NCI-H774 (cell line): Measurements from ENCODE around the gene ATAD2B.

Experiments used
- DNase-seq: peaks from one replicate; lab custom pipeline; 2025; lab: John Stamatoyannopoulos, UW

The ATAD2B gene

GRCh38 chr2:23912054-23912453, 14.9 kb downstream of the ATAD2B start:
- no peak for DNase-seq

DNA sequence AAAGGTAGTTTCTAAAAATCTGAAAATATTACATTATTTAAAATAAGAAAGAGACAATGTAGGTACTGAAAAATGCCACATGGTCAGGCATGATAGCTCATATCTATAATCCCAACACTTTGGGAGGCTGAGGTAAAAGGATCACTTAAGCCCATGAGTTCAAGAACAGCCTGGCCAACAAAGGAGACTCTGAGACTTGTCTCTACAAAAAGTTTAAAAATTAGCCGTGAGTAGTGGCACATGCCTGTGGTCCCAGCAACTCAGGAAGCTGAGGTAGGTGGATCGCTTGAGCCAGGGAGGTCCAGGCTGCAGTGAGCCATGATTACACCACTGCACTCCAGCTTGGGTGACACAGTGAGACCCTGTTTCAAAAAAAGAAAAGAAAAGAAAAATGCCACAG, 21.8 kb downstream of the ATAD2B start:
- no peak for DNase-seq

DNA sequence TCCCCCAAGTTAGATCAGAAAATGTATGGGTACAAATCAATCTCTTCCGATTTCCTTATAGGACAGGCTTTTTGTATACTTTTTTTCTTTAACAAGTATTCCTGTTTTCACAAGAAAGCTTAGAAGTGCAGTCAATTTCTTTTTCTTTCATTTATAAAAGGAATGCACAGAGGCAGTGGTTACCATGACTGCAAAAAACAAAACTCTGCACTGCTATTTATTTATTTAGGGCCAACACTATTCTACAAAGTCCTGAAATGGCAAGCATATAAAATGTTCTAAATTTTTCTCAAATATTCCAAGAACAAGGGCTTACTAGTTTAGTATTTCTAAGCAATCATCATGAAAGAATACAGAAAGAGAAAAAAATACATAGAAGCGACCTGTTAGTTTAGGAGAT, 22.2 kb downstream of the ATAD2B start:
- no peak for DNase-seq

DNA sequence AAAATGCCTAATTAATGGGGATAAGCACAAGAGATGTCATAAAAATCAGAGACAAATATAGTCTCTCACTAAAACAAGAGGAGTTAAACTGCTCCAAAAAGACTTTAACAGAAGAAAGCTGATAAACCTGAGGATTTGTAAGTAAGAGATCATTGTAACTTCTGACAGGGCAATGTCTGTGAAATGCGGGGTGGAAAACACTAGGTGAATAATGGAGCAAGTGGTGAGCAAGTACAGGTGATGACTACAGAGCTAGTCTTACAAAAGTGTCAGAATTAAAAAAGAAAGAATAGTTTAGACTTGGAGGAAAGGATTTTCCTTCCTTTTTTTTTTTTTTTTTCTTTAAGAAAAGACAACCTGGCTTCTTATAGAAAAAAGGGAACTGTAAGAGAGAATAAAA, 22.7 kb downstream of the ATAD2B start:
- no peak for DNase-seq

DNA sequence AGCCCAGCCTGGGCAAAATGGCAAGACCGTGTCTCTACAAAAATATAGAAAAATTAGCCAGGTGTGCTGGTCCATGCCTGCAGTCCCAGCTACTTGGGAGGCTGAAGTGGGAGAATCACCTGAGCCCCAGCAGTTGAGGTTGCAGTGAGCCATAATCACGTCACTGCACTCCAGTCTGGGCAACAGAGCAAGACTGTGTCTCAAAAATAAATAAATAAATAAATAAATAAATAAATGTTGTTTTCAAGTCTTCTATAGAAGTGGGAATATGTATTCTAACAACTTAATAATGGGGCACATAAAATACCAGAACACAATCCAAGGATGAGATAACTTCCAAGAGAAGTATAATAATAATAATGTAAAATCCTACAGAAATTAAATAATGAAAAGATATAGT, 23.9 kb downstream of the ATAD2B start:
- DNase-seq, result no peak

DNA sequence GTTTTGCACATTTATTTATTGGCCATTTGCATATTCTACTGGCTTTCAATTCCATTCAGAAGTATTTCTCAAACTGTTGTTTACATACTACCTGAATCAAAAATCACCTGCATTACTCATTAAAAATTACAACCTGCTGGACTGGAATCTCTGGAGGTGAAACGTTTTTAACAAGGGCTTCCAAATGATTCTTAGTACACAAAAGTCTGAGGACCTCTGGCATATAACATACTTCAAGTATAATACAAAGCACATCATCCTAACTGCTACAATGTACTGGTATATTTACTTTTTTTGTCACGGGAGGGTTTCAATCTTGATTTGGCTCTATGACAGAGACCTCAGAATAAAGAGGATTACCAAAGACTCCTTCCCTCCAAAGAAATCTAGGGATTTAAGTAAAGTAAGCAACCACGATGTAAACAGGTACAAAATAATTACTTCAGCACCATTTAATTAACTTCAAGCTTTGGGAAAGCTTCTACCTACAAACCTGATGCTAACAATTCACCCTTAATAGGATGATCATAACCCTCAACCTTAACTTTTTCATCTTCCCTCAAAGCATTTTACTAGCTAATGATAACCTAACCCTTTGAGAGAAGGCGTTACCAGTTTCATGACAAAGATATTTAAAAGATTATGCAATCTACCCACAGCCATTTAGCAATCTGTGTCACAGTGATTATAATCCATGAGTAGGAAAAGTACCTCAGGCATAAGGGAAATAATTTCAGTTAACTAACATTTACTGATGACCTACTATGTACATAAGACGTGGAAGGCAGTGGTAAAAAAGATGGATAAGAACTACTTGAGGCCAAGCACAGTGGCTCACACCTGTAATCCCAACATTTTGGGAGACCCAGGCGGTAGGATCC, 24.7 kb downstream of the ATAD2B start:
- no peak for DNase-seq

GRCh38 chr2:23900541-23901322, 26.2 kb downstream of the ATAD2B start:
- DNase-seq, result no peak

GRCh38 chr2:23900133-23900532, 26.8 kb downstream of the ATAD2B start:
- no peak for DNase-seq

DNA sequence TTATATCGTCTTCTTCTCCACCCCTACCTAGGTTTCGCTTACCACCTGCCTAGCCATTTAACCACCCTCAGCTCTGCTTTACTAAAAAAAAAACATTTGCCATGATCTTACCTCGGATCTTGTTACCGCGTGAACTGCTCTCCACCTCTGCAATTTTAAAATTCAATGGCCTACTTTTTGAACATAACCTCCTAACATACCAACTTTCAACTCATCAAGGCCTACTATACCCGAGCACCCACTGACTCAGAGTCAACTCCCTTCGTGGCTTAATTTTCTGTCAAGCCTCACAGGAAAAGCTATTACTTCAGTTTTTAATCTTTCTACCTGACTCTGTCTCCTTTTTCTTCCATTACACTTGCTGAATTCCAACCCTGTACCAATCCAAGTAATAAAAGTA, 55.7 kb downstream of the ATAD2B start:
- DNase-seq, result no peak

DNA sequence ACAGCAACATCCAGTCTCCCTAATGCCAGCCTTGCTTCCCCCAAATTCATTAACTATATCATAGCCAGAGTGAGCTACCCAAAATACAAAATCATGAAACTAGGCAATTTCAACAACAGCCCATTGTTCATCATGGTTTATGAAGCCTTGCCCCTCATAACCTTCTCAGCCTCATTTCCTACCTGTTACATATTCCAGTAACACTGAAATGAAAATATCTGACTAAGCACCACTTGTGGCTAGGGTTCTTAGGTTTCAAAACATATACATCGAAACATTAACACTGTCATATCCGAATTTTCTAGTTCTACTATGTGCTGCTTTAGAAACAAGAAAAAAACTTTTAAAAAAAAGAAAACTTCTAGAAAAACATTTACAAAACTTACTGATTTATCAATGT, 59.5 kb downstream of the ATAD2B start:
- DNase-seq, result no peak

DNA sequence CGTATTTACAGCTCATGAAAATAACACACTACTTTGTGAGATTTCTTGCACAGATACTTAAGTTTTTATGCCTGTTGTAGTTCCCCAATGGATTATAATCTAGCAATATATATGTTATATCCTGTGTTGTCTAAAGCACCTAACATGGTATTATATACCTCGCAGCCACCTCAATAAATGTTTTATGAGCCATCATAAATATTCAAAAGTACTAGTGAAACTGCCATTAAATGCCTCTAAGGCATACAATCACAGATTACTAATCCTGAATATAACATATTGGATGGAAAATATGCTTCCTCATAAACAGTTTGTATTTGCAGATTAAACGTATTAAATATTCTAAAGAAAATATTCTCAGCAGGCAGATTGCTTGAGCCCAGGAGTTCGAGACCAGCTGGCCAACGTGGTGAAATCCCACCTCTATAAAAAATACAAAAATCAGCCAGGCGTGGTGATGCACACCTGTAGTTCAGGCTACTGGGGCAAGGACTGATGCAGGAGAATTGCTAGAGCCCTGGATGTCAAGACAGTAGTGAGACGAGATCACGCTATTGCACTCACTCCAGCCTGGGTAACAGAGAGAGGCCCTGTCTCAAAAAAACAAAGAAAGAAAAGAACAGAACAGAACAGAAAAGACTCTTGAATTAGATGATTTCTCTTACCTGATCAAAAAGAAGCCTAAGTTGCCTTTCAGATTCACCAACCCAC, 64.1 kb downstream of the ATAD2B start:
- DNase-seq, result no peak

- DNase-seq, result no peak
Observed at GRCh38 chr2:23861952-23862351, 65.0 kb downstream of the ATAD2B start.

DNA sequence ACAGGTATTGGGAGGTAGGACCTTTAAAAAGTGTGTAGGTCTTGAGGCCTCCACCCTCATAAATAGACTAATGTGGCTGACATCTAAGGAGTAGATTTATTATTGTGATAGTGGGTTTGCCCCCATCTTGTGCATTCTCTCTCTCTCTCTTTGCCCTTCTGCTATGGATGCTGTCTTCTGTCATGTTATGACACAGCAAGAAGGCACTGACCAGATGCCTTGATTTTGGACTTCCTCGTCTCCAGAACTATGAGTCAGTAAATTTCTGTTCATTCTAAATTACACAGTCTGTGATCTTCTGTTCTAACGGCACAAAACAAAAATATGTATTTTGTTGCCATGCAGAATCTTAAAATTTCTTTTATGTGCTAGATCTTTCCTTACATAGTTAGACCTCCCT, 66.9 kb downstream of the ATAD2B start:
- DNase-seq, result no peak

- DNase-seq, result no peak
Observed at GRCh38 chr2:23859234-23859633, 67.7 kb downstream of the ATAD2B start.

DNA sequence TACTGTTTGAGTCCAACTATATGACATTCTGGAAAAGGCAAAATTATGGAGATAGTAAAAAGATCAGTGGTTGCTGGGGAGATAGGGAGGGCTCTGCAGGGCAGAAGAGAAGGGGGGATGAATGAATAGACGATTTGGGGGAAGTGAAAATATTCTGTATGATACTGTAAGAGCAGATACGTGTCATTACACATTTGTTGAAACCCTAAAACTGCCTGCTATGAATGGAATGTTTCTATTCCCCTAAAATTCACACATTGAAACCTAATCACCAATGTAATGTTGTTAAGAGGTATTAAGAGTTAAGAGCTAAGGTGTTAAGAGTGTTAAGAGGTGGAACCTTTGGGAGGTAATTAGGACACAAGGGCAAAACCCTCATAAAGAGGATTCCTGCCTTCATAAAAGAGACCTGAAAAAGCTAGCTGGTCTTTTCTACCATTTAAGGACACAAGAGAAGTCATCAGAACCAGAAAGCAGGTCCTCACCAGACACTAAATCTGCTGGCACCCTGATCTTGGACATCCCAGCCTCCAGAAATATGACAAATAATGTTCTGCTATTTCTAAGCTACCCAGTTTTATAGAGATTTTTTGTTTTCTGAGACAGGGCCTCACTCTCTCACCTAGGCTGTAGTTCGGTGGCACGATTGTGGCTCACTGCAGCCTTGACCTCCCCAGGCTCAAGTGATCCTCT, 76.2 kb downstream of the ATAD2B start:
- no peak for DNase-seq

- DNase-seq, result no peak
Observed at GRCh38 chr2:23844905-23845304, 82.0 kb downstream of the ATAD2B start.

GRCh38 chr2:23843051-23843976, 83.6 kb downstream of the ATAD2B start:
- DNase-seq, result no peak

- DNase-seq, result no peak
Observed at GRCh38 chr2:23839919-23840578, 86.9 kb downstream of the ATAD2B start.

GRCh38 chr2:23838996-23839395, 87.9 kb downstream of the ATAD2B start:
- no peak for DNase-seq

GRCh38 chr2:23838581-23838980, 88.3 kb downstream of the ATAD2B start:
- DNase-seq, result no peak
